ENCODE measurements around the gene RGS10.

RGS10 gene

GRCh38 chr10:119496273-119496672, 46.2 kb downstream of the RGS10 start:
- DNase-seq (ENCODE audit: low spot score), result peak; percentile 29

- no peak for DNase-seq (ENCODE audit: low spot score)
Observed at GRCh38 chr10:119495545-119495944, 47.0 kb downstream of the RGS10 start.

GRCh38 chr10:119495021-119495505, 47.5 kb downstream of the RGS10 start:
- DNase-seq (ENCODE audit: low spot score), result no peak

GRCh38 chr10:119494236-119495020, 48.1 kb downstream of the RGS10 start:
- no peak for DNase-seq (ENCODE audit: low spot score)

GRCh38 chr10:119493155-119493554, 49.4 kb downstream of the RGS10 start:
- DNase-seq (ENCODE audit: low spot score), result no peak

GRCh38 chr10:119491966-119492757, 50.4 kb downstream of the RGS10 start:
- DNase-seq (ENCODE audit: low spot score), result no peak

GRCh38 chr10:119489991-119490326, 52.6 kb downstream of the RGS10 start:
- no peak for DNase-seq (ENCODE audit: low spot score)

DNA sequence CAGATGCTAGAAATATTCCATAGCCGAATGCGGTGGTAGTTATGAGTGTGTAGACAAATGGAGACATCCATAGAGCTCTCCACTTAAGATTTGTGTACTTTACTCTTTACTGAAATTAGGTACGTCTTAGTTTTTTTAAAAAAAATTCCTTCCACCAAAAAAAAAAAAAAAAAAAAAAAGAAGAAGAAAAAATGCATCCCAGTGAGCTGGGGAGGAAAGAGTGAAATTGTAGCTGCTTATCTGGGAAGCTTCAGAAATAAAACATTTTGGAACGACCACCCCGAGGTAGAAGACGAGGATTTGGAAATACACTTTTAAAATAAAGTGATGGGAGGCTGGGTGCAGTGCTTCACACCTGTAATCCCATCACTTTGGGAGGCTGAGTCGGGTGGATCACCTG, 53.8 kb downstream of the RGS10 start:
- DNase-seq (ENCODE audit: low spot score), result no peak

DNA sequence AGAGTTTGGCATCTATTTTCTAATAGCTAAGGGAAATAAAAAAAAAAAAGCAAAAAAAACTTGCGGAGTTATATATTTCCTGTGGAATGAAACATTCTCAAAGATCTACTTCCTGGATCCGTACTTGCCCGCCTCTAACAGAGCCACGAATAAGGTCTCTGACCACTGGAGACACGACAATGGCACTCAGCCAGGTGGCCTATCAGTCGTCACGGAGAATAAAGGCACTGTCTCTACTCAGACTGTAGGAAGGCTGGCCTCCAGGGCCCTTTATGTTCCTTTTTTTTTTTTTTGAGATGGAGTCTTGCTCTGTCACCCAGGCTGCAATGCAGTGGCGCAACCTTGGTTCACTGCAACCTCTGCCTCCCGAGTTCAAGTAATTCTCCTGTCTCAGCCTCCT, 58.7 kb downstream of the RGS10 start:
- DNase-seq (ENCODE audit: low spot score), result no peak

DNA sequence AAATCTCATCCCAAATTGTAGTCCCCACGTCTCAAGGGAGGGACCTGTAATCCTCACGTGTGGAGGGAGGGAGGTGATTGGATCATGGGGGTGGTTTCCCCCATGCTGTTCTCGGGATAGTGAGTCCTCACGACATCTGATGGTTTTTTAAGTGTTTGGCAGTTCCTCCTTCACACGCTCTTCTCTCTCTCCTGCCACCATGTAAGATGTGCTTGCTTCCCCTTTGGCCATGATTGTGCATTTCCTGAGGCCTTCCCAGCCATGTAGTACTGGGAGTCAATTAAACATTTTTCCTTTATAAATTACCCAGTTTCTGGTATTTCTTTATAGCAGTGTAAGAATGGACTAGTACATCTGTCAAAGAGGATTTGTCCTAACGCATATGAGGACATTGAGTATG, 59.5 kb downstream of the RGS10 start:
- DNase-seq (ENCODE audit: low spot score), result no peak

- no peak for DNase-seq (ENCODE audit: low spot score)
Observed at GRCh38 chr10:119481781-119482426, 60.6 kb downstream of the RGS10 start.

- DNase-seq (ENCODE audit: low spot score), result no peak
Observed at GRCh38 chr10:119480667-119481066, 61.9 kb downstream of the RGS10 start.

DNA sequence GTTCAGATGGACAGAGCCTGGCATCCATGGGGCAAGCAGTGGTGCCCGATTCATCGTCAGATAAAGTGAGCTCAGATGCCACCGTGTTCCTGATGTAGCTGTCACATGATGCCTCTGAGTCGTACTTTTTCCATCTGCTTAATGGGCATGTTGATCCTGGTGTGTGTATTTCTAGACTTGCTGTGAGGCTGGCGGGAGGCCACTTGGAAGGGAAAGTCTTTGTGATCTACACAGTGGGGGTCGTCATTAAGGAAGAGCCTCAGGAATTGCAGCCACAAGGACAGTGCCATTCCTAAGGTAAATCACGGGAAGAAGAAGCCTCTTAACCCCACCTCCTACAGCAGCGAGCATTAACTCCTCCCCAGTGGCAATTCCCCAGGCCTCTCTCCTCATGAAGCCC, 63.0 kb downstream of the RGS10 start:
- no peak for DNase-seq (ENCODE audit: low spot score)

- no peak for DNase-seq (ENCODE audit: low spot score)
Observed at GRCh38 chr10:119478811-119479341, 63.6 kb downstream of the RGS10 start.

DNA sequence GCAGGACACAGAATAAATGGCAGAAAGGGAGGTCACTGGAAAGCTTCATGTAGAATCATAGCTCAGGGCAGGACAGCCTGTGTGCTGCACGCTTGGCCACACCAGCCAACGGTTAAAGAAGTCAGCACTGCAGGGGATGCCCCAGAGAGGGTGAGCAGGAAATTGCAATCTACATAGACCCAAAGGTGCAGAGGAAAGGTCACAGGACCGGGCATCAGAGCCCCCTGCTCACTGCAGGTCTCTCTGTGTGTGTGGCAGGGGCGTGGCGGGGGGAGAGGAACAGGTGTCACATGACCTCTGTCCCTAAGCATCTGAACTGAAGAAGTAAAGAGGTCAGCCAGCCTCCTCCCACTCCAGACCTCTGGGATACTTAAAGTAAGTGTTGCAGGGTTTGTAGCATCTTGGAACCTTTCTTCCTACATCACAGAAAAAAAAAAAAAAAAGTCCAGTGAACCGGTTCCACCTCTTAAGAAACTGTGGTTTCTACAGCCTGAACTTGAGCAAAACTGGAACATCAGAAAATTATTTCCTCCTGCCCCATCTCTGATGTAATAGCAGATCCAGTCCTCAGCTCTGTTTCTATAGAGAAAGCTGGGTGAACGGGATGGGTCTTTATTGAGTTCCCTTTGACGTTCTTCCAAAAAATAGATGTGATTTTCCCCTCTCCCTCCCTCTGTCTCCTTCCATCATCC, 64.3 kb downstream of the RGS10 start:
- peak; percentile 60 for DNase-seq (ENCODE audit: low spot score)

GRCh38 chr10:119477444-119477843, 65.1 kb downstream of the RGS10 start:
- no peak for DNase-seq (ENCODE audit: low spot score)

GRCh38 chr10:119474606-119475005, 67.9 kb downstream of the RGS10 start:
- no peak for DNase-seq (ENCODE audit: low spot score)

GRCh38 chr10:119473771-119474170, 68.7 kb downstream of the RGS10 start:
- DNase-seq (ENCODE audit: low spot score), result no peak

DNA sequence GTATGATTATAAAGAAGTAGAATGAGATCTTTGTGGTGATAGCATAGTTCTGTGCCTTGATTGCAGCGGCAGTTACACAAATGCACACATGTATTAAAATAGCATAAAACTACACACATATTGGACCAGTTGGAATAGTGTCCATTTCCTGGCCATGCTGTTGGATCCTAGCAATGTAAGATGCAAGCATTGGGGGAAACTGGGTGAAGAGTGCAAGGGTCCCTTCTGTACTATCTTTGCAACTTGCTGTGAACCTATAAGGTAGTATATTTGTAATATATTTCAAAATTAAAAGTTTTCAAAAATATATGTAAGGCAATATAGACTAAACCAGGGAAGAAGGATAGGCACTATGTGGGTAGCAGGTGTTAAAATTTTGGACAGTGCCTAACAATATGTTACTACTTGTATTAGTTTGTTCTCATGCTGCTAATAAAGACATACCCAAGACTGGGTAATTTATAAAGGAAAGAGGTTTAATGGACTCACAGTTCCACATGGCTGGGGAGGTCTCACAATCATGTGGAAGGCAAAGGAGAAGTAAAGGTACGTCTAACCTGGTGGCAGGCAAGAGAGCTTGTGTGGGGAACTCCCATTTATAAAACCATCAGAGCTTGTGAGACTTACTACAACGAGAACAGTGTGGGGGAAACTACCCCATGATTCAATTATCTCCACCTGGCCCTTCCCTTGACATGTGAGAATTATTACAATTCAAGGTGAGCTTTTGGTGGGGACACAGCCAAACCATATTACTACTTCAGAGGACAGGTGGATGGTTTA, 71.4 kb downstream of the RGS10 start:
- no peak for DNase-seq (ENCODE audit: low spot score)

- DNase-seq (ENCODE audit: low spot score), result no peak
Observed at GRCh38 chr10:119469846-119470245, 72.7 kb downstream of the RGS10 start.

DNA sequence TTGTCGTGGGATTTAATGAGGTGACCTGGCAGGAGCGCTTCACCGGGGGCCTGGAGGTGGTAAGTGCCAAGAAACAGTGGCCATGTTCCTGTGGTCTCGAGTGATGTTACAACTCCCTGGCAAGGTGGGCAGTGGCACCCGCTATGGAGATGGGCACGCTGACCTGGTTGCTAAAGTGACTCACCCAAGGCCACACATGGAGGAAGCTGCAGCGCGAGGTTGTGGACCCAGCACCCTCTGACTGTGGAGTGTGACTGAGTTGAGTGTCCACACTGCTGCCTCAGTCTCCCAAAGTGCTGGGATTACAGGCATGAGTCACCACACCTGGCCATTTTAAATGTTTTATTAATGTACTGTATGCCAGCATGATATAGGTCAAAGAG, 73.2 kb downstream of the RGS10 start:
- no peak for DNase-seq (ENCODE audit: low spot score)

All from kidney tubule cell (primary cell).